ENCODE measurements around the gene HSD17B2.

HSD17B2 gene

DNA sequence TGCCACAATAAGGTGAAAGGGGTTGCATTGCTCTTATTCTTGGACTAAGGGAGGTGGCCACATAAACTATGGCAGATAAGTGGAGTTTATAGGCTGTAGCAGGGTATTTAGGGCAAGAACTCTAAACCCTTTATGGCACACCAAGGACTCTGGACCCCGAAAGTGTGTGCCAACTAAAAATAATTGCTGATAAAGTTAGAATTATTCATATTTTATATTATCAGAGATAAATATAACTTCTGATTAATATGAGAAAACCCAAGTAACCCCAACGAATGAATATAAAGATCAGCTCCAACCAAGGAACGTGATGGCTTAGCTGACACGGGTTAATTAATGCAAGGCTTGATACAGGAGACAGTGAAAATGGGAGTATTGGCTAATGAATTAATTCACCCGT lies 15.0 kb upstream of the HSD17B2 start:
- DNase-seq: no peak

DNA sequence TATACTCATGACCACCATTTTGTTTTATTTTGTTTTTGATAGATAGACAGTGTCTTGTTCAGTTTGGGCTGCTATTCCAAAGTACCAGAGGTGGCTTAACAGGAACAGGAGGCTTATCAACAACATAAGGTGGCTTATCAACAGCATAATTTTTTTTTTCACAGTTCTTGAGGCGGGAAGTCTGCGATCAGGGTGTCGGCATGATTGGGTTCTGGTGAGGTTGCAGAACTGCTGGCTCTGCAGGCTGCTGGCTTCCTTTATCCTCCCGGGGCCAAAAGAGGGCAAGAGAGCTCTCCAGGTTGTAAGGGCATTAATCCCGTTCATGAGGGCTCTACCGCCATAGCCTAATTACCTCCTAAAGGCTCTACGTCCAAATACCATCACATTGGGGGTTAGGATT lies 11.8 kb upstream of the HSD17B2 start:
- DNase-seq: no peak

GRCh38 chr16:82024316-82024715 lies 10.7 kb upstream of the HSD17B2 start:
- no peak for DNase-seq

DNA sequence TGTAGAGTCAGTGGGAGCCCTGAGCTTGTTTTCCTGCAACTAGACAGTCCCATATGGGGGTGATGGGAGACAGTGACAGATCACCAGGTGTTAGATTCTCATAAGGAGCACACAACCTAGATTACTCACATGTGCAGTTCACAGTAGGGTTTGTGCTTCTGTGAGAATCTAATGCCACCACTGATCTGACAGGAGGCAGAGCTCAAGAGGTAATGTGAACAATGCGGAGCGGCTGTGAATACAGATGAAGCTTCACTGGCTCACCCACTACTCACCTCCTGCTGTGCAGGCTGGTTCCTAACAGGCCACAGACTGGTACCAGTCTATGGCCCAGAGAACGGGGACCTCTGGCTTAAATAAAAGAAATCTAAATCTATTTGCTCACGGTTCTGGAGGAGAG lies 10.2 kb upstream of the HSD17B2 start:
- no peak for DNase-seq

- no peak for DNase-seq
Measured at GRCh38 chr16:82027629-82028064, 7.4 kb upstream of the HSD17B2 start.

GRCh38 chr16:82031116-82032084 lies 3.7 kb upstream of the HSD17B2 start:
- DNase-seq: peak; percentile 12

GRCh38 chr16:82033006-82033405 lies 2.0 kb upstream of the HSD17B2 start:
- no peak for DNase-seq

- no peak for DNase-seq
Measured at GRCh38 chr16:82033683-82034300, 1.3 kb upstream of the HSD17B2 start.

GRCh38 chr16:82037251-82037650 lies 2.2 kb downstream of the HSD17B2 start:
- DNase-seq: no peak

- no peak for DNase-seq
Measured at GRCh38 chr16:82037666-82038065, 2.6 kb downstream of the HSD17B2 start.

DNA sequence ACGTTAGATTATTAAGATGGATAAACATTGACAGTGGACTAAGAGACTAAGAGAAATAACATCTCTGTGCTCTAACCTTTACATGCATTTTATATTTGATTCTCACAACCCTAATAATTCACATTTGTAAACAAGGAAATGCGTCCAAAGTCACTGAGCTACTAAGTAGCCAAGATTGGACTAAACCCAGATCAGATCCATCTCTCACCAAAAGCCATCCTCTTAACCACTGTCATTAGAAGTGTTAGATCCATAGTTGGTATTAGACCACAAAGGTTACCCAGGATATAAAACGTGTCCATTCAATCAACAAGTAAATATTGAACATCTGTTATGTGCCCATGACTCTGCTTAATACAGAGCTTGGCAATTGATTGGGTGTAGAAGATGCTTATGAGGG lies 5.2 kb downstream of the HSD17B2 start:
- DNase-seq: no peak

DNA sequence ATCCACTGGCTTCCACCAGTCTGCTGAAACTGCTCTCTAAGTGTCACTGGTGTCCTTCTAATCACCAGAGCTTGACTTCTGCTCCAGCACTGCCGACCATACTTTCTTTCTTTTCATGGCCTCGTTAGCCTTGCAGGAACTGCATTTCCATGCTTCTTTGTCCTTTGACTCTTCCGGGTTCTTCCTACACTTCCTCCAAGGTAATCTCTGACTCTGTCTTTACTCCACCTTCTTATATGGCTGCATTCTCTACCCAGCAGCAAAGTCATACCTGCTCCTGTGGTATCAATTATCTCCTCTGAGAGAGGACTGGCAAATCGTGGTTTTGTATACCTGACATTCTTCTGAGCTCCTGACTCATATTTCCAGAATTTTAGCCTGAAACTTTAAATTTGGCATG lies 6.5 kb downstream of the HSD17B2 start:
- no peak for DNase-seq

DNA sequence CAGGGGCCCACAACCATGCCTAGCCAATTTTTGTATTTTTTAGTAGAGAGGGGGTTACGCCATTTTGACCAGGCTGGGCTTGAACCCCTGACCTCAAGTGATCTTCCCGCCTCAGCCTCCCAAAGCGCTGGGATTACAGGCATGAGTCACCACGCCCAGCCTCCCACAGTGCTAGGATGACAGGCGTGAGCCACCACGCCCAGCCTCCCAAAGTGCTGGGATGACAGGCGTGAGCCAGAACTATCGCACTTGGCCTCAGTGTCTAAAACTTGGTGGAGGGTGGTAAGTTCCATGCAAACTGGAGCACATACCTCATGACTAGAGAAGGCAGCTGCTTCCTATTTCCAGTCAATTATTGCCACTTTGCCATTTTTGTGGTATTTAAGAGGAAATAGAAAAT lies 7.1 kb downstream of the HSD17B2 start:
- no peak for DNase-seq

GRCh38 chr16:82042846-82043245 lies 7.8 kb downstream of the HSD17B2 start:
- no peak for DNase-seq

- peak; percentile 6 for DNase-seq
Measured at GRCh38 chr16:82043680-82044584, 8.9 kb downstream of the HSD17B2 start.

- no peak for DNase-seq
Measured at GRCh38 chr16:82044585-82044911, 9.5 kb downstream of the HSD17B2 start.

- no peak for DNase-seq
Measured at GRCh38 chr16:82045465-82045864, 10.4 kb downstream of the HSD17B2 start.

DNA sequence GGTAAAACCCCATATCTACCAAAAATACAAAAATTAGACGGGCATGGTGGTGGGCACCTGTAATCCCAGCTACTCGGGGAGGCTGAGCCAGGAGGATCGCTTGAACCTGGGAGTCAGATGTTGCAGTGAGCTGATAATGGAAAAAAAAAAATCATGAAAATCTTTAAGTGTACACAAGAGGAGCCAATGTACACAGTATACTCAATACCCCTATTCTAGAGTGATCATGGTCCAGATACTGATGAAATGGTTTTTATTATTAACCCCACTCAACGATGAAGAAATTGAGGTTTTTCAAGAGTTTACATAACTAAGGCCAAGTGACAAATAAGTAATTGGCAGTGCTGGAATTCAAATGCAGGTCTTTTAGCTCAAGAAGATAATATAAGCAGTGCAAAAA lies 11.5 kb downstream of the HSD17B2 start:
- DNase-seq: no peak

DNA sequence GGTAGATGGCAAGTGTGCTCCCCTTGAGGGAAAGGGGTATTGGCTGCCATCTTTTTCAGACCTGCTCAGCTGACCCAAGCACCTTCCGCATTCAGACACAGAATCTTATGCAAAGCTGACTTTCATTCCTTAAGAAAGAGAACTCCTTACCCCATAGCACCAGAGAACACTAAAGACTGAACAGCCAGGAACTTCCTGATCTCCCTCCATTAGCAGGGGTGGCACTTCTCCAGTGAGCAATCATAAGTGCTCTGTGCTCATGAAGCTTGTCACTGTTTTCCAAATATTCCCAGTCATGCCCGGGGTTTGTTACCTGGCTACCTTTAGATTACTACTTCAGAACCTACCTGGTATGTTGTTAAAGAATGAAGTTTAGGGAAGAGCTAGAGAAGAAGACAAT lies 11.9 kb downstream of the HSD17B2 start:
- no peak for DNase-seq

DNA sequence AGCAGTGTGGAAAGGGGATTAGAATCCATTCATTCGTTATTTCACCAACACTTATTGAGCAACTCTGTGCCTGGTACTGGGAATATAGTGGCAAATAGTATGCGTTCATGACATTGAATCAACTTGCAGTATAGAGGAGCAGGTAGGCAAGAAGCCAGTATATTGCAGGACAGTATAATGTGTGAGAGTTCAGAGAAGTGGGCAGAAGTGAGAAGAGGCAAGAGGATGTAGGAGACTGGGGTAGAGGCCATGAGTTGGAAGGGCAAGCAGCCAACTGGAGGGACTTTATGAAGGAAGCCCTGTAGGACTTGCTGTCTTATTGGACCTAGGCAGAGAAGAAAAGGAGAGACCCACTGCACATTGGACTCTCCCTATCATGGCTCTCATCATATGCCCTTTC lies 12.3 kb downstream of the HSD17B2 start:
- DNase-seq: no peak

DNA sequence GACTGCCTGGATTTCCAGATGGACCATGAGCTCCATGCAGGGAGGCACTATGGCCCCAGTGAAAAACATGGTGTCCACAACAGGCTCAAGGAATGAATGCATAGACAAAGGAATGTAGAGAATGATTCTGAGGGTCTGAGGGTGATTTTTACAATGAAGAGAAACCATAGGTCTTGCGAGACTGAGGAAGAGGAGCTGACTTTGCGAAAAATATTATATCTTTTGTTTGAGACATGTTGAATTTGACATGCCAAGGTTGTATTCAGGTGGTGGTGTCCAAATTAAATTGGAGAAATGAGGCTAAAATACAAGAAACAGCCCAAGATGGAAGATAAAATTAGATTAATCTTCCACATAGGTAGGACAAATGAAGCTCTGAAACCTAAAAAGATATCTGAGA lies 12.7 kb downstream of the HSD17B2 start:
- DNase-seq: no peak

- no peak for DNase-seq
Measured at GRCh38 chr16:82049484-82049883, 14.4 kb downstream of the HSD17B2 start.

- no peak for DNase-seq
Measured at GRCh38 chr16:82050506-82050905, 15.5 kb downstream of the HSD17B2 start.
